GM21447 (cell line): ENCODE results near the gene SFXN4.
"Not testable (repeated sequence)": the region's sequence is repeated elsewhere in the genome, so short reads cannot be mapped to it uniquely, and the experiment has no call there.

Experiments used
- ATAC-seq: cut with Tn5 transposase; IDR thresholded peaks from one replicate; pipeline ENCODE4 v1.9.1; 2021; ENCODE audit not compliant: unreplicated experiment

SFXN4 gene

DNA sequence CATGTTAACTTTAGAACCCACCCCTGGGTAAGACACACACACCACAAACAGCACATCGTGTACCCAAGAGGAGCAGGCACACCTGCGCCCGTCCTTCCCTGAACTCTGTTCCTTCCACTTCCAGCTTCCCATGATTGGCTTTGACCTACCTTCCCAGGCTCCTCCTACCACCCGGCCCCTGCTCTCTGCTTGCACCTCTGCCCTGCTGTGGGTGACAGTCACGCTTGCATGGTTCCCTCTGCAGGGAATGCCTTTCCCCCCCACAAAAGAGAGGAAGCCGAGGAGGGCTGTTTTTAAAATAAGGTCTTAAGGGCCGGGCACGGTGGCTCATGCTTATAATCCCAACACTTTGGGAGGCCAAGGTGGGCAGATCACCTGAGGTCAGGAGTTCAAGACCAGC, 16.4 kb downstream of the SFXN4 start:
- no peak for ATAC-seq

DNA sequence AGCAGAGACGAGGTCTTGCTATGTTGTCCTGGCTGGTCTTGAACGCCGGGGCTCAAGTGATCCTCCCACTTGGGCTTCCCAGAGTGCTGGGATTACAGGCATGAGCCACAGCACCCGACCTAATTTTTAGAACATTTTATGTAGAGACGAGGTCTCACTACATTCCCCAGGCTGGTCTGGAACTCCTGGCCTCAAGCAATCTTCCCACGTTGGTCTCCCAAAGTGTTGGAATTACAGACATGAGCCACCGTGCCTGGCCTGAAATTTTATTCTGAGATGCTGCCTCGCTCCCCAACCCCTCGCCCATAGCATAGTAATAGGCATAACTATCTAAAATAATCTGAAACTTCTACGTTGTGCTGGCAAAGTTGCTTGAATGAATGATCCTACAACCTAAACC, 21.9 kb downstream of the SFXN4 start:
- no peak for ATAC-seq

DNA sequence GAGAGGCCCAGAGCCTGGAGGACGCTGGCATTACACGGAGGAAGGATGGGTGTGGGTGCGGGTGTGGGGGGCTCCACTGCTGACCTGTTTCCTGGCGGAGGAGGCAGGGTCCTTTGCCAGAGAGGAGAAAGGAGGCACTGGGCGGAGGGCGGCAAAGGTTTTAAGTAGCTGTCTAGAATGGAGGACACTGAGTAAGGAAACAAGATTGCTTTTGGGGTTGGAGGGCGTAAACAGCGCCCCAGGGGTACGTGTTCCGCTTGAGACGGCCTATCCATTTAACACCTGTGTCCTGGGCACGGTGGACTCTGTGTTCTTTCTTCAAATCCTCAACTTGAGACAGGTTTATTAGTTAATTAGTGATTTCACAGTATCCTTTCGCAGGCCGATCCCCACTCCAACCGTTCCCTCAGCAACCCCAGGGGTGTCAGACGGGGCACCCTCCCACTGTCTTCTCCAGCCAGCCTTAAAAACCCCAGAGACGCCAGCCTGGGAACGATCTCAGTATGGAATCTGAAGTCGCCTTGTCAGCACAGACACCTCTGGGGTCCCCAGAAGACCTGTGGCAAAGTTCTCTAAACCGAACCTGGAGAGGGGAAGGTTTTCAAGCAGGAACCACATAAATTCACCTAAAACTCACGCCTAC, 24.8 kb downstream of the SFXN4 start:
- no peak for ATAC-seq

DNA sequence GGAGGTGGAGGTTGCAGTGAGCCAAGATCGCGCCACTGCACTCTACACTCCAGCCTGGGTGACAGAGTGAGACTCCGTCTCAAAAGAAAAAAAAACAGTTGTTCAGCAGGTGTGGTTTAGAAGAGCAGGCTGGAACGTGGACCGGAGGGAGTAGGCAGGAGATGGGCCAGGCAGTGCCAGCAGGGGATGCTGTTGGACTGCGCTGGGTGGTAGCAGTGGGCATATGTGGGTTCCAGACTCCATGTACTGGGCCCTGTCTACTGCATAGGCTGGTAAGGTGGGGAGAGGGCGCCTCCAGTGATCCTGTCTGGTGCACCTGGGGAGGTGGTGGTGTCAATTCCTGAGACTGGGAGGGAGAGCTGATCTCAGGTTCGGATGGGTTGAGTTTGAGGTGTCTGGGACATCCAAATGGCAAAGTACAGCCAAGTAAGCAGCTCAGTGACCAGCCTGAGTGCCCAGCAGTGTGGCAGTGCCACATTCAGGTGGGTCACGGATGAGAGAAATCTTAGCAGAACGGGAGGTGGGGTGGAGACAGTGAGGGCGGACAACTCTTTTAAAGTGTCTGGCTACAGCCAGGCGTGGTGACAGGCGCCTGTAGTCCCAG, 25.9 kb downstream of the SFXN4 start:
- no peak for ATAC-seq

DNA sequence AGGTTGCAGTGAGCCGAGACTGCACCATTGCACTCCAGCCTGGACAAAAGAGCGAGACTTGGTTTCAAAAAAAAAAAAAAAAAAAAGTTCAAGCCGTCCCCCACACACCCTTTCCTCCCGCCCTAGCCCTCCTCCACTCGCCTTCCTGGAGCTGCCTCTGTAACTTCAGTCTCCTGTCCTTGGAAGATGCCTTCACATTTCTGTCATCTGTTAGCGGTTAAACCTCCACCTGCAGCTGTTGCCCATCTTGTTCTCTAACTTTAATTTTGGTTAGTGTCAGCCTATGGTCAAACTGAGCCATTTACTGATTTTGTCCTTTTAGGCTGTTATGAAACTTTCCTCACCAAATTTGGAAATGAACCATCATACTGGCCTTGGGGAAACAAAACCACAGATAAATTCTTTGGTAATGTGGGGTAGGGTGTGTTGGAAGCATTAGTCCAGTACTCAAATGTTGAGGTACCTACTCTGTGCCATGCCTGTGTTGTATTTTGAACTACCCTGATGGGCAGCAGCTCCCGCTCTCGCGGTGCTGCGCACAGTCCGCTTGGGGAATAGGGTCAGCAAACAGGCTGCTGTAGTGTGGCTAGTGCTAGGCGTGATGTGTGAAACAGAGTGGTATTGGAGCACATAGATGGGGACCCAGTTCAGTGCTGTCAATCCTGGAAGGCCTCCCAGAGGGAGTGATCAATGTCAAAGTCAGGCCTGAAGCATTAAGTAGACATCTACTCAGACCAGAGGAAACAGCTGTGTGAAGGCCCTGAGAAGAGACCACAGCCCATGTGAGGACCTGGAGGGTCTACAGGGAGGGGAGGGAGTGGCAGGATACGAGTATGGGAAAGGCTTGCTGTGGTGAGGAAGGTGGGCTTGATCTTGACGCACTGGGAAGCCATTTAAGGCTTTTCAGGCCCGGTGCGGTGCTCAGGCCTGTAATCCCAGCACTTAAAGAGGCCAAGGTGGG, 26.9 kb downstream of the SFXN4 start:
- ATAC-seq: no peak

DNA sequence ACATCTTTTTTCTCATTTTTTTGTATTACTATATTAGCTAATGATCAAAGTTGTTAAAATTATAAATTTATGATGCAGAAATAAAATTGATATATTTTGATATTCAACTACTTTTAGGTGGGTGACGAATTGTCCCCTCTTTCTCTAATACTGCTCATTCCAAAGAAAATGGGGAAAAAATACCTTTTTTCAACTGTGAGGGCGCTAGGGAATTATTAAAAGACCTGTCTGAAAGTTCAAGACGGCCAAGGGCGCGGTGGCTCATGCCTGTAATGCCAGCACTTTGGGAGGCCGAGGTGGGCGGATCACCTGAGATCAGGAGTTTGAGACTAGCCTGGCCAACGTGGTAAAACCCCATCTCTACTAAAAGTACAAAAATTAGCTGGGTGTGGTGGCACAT, 27.6 kb downstream of the SFXN4 start:
- ATAC-seq: not testable (repeated sequence)

DNA sequence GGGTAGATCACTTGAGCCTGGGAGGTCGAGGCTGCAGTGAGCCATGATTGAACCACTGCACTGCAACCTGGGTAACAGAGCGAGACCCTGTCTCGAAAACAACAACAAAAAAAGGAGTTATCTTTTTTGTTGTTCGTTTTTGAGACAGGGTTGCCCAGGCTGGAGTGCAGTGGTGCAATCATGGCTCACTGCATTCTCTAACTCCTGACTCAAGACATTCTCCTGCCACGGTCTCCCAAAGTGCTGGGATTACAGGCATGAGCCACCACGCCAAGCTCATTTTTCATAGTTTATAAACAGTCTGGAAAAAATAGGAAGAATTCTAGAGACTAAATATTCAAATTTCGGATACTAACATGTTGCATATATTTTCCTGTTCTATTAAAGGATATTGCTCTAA, 29.4 kb downstream of the SFXN4 start:
- no peak for ATAC-seq

DNA sequence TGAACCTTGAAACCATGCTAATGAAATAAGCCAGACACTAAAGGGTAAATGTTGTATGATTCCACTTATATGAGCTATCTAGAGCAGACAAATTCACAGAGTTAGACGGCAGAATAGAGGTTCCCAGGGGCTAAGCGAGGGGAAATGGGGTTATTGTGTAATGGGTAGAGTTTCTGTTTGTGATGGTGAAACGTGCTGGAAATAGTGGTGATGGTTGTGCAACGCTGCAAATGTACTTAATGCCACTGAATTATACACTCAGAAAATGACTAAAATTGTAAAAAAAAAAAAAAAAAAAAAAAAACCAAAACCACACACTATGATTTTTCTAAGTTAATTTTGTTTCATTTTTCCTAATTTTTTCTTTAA, 30.0 kb downstream of the SFXN4 start:
- ATAC-seq: no peak

DNA sequence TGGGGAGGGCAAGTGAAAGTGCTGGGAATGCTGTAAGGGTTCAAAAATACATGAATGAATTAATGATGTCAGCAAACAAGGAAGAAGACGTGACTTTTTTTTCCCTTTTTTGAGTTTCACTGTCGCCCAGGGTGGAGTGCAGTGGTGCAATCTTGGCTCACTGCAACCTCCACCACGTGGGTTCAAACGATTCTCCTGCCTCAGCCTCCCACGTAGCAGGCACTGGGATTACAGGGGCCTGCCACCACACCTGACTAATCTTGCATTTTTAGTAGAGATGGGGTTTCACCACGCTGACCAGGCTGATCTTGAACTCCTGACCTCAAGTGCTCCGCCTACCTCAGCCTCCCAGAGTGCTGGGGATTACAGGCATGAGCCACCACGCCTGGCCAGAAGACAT, 31.6 kb downstream of the SFXN4 start:
- ATAC-seq: no peak

DNA sequence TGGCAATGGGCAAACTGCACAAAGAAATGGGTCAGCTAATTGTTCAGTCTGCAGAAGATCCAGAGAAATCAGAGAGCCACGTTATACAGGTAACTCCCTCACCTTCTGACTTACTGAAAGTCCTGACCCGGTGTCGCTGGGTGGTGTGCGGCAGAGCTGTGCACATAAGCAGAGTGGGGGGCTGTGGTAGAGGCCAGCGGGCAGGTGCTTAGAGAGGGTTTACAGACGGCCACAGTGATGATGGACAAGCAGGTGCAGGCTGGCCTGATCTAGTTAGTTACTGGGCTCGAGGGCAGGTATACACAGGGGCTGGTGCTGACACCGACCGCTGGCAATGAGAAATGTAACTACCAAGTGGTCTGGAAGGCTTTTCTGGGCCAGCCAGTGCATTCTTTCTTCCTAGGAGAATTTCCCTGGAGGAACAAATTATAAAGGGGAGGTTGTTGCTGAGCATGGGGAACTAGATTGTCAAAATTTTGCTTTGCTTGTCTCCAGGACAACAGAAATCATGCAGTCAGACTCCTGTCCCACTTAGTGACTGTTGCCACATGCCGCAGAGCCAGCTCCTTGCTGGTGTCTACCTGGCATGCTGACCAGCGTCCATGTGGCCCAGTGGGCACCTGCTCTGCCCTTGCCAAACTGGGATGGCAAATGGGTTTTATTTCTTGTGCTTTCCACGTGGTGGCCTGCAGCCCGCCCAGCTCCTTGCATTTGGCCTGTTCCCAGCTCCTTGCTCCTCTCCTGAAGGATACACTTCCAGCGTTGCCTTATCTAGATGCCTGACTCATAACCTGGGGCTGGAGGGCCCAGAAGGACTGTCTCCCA, 32.8 kb downstream of the SFXN4 start:
- ATAC-seq: no peak

DNA sequence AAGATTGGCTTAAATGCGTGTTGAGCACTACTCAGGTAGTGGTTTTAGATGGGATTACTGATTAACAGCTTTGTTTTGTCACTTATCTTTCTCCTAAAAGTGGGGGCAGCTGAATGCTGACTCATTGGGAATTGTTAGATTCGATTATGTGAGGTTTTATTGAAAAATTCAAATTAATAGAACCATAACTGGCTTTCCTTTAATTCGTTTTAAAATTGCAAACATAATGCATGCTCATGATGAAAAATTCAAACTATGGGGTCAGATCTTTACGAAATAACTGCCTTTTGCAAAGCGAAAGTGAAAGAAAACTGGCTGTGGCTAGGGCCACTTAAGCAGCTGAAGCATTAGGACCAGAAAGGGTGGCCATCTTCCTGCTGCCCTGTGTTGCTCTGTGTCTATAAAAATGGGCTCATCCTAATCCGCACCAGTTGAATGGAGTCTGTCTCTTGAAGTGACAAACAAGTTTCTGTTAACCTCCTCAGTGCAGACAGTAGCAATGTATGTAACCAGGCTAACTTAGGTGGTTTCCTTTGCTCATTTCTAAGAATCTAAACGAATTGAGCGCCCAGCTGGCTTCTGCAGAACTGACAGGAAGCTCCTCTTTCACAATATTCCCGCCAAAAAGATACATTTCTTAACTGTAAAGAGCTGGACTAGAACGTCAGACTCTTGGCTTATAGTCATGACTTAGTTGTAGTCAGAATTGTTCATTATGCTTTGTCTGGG, 33.8 kb downstream of the SFXN4 start:
- peak; percentile 64 for ATAC-seq

DNA sequence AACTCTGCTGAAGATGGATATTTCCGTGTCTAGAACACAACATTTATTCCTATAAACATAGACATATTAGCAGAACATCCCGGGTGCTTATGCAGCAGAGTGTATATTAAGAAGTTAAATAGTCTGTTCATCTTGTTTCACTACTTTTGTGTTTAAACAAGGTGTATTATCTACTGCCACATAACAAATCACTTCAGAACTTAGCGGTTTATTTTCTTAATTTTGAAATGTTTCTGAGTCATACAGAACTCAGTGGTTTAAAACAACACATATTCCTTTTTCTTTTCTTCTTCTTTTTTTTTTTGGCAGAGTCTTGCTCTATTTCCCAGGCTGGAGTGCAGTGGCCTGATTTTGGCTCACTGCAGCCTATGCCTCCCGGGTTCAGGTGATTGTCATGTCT, 35.8 kb downstream of the SFXN4 start:
- no peak for ATAC-seq

DNA sequence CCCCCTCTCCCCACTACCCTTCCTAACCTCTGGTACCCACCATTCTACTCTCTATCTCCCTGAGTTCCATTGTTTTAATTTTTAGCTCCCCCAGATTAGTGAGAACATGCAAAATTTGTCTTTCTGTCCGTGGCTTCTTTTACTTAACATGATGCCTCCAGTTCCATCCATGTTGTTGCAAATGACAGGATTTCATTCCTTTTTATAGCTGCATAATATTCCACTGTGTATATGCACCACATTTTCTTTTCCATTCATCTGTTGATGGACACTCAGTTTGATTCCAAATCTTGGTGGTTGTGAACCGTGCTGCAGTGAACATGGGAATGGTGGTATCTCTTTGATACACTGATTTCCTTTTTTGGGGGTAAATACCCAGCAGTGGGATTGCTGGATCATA, 39.6 kb downstream of the SFXN4 start:
- no peak for ATAC-seq

DNA sequence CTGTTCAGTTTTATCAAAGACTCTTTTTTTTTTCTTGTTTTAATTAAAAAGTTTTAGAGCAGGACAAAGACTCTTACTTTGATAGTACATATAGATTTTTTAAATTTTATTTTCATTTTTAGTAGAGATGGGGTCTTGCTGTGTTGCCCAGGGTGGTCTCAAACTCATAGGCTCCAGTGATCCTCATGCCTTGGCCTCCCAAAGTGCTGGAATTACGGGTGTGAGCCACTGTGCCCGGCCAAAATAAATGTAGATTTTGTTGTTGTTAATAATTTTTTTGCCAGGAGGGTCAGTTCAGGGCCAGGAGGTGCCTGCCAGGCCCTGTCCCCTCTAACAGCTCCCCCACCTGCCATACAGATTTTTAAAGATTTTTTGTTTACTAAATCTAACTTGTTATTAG, 44.6 kb downstream of the SFXN4 start:
- no peak for ATAC-seq

DNA sequence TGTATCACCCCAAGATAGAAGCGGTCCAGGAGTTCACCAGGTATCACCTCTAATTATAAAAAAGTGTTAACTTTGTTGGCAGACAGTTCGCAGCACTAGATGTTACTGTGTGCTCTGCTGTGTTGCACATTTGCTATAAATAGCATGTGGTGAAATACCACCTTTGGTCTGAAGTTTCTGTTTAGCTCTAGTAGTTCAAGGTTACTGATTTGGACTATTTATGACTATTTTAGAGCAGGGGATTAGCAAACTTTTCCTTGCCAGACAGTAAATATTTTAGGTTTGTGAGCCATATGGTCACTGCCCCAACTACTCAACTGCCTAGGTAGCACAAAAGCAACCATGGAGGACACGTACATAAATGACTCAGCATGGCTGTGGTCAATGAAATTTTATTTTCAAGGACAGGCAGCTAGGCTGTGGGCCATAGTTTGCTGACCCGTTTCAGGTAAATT, 45.1 kb downstream of the SFXN4 start:
- peak; percentile 88 for ATAC-seq

DNA sequence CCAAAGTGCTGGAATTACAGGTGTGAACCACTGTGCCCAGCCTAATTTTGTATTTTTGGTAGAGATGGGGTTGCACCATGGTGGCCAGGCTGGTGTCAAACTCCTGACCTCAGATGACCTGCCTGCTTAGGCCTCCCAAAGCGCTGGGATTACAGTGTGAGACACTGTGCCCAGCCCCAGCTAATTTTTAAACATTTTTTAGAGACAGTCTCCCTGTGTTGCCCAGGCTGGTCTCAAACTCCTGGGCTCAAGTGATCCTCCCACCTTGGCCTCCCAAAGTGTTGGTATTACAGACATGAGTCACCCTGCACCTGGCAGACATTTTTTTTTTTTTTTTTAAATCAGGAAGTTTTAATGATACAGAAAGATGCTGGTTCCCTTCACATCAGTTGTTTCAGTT, 46.1 kb downstream of the SFXN4 start:
- ATAC-seq: no peak

DNA sequence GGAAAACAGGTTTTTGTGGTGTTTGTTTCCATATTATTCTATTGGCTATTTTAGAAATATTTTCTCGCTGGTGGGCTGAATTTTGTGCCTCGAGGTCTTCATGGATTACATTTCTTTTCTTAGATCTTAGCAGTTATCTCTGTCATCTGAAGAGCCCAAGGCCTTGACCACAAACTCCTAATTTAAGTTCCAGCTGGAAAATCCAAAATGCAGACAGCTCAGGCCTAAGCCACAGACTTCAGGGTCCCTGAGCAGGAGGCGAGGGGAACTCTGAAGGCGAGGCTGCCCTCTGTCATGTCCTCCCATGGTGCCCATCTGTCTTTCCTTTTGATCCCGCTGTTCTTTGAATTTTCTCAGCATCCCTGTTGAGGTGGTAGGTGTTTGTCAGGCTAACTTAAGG, 47.3 kb downstream of the SFXN4 start:
- ATAC-seq: no peak

DNA sequence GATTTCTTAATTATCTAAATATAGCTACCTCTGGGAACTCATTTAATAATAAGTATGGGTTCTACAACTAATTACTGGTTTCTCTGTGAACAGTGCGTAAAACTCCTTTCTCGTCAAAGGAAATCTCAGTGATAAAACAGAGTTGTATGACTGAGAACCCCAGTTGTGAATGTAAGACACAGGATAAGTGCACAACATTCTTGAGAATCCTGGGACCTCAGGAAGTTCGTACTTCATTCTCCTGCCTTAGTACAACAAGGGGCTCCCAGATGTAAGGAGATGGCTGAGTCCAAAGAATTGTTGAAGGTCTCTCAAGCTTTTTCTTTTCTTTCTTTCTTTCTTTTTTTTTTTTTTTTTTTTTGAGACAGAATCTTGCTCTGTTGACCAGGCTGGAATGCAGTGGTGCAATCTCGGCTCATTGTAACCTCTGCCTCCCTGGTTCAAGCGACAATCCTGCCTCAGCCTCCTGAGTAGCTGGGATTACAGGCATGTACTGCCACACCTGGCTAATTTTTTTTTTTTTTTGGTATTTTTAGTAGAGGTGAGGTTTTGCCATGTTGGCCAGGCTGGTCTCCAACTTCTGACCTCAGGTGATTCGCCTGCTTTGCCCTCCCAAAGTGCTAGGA, 49.1 kb downstream of the SFXN4 start:
- no peak for ATAC-seq

DNA sequence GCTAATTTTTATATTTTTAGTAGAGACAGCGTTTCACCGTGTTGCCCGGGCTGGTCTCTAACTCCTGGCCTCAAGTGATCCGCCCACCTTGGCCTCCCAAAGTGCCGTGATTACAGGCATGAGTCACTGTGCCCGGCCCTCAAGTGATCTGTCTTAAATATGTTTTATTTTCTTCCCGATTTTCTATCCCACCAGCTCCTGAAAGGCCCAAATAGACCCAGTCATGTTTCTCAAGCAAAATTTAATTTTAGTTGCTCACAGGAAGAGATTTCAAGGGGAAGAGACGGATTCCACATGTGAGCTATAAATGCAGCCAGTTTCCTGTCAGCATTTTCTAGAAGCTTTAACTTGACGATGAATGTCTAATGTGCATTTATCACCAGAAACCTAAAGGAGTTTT, 49.6 kb downstream of the SFXN4 start:
- no peak for ATAC-seq
